GM12891 (cell line): ENCODE results near the gene HBG1.

Experiments used
- POLR2A ChIP-seq: IDR thresholded peaks from 2 replicates; pipeline ENCODE4 v1.6.1; 2011; ENCODE audit warnings: low read depth, low read length, control low read depth
- POLR2AphosphoS5 ChIP-seq: IDR thresholded peaks from 2 replicates; pipeline ENCODE4 v1.6.1; 2011; ENCODE audit warnings: low read depth, low read length, control low read depth
- TAF1 ChIP-seq: IDR thresholded peaks from 2 replicates; pipeline ENCODE4 v1.6.1; 2011; ENCODE audit warnings: low read depth, low read length, control low read depth

GRCh38 chr11:5232176-5232575 lies 17.5 kb downstream of the HBG1 start:
- TF ChIP-seq POLR2A, result no peak
- TF ChIP-seq POLR2AphosphoS5, result no peak
- no peak for TF ChIP-seq TAF1
